Measurements from ENCODE around the gene ARRB2.
"Not testable (repeated sequence)": the region's sequence is repeated elsewhere in the genome, so short reads cannot be mapped to it uniquely, and the experiment has no call there.

Gene ARRB2

DNA sequence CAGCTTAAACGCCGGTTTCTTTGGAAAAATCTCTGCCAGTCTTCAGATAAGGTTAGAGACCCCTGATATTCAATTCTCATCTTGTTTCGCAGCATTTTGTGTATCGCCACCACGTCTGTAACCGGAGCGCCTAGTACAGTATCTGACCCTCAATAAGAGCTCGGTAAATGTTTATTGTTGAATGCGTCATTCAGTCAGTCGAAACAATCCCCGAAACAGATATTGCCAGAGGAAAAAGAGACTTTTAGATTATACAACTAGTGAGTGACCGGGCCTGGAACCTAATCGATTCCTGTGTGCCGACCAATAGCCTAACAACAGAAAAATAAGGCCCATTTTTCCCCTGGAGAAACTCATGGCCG is 7.1 kb upstream of the ARRB2 start:
- no peak for DNase-seq

DNA sequence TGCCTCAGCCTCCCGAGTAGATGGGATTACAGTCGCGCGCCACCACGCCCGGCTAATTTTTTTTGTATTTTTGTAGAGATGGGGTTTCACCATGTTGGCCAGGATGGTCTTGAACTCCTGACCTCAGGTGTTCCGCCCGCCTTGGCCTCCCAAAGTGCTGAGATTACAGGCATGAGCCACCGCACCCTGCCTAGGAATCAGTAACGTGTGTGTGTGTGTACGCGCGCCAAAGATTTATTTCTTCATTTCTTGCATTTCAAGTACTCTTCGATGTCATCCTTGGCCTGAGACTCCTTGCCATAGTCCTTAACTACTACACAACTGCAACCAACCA is 5.9 kb upstream of the ARRB2 start:
- not testable (repeated sequence) for DNase-seq

DNA sequence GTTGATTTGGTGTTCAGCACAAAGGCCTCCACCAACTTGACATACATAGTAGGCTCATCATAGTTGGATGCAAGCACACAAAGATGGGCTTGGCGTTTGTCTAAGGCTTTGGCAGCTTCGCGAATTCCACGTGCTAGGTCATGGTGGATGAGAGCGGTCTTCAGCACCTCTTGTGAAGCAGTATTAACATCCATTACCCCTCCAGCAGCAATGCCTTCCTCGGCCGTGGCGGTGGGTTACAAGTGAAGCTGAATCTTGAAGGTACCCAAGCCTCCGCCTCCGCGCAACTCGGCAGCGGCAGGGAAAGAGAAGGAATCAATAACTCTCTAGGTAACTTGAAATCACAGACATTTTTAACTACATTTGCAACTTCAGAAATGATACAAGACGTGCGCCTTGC is 5.4 kb upstream of the ARRB2 start:
- DNase-seq = no peak

DNA sequence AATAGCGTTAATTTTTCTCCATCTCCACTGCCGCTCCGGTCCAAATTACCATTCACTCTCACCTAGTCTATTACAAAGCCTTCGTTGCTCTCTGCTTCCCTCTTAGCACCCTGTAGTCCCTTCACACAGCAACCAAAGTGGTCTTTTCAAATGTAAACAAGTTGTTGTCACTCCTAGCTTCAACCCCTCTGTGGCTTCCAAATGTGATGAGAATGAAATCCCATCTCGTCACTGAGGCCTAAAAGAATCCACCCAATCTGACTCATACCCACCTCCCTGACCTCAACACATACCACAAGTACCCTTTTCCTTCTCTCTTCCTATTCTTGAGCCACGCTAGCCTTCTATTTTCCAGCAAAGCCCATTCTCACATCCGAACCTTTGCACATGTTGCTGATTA is 4.3 kb upstream of the ARRB2 start:
- peak; percentile 33 for DNase-seq

DNA sequence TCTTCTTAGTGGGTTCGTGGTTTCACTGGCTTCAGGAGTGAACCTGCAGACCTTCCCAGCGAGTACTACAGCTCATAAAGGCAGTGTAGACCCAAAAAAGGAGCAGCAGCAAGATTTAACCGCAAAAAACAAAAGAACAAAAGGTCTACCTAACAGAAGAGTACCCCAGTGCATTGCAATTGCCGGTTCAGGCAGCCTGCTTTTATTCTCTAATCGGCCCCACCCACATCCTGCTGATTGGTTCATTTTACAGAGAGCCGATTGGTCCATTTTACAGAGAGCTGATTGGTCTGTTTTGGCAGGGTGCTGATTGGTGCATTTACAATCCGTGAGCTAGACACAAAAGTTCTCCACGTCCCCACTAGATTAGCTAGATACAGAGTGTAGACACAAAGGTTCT is 2.0 kb upstream of the ARRB2 start:
- DNase-seq = no peak

DNA sequence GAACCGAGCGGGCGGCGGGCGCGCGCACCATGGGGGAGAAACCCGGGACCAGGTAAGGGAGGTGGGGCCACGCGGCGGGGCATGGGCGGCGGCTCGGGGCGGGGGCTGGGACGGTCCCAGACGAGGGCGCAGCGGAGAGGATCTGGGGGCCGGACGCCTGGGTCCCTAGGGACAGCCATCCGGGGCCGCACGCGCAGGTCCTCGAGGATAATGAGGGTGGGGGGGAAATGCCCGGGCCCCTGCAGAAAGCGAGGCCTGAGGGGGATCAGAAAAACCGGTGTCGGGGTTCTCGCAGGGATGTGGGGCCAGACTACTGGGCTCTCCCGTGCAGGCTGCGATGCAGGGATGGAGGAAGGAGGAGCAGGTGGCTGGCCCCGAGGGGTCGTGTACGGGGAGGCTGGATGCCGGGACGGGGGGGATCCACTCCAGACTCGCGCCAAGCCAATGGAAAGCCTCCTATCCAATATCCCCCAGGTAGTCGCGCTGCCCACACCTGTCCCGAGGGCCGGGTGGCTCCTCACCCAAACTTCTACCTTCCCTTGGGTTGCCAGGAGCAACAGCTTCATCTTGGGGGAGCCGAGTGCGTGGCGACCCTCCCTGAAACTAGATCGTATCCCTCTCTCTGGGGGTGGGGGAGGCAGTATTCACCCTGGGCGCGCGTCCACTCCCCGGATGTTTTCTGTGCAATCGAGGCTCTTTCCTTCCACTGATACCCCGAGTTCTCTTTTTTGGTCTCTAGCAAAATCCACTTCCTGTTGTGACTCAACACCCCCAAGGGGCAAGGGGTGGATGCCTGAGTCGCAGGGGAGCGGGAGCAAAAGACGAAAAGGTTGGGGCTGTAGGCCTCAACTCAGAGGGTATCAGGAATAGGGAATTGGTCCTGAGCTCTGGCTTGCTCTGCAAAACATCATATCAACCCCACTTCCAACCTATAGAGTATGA is 532 bp downstream of the ARRB2 start:
- DNase-seq = no peak

DNA sequence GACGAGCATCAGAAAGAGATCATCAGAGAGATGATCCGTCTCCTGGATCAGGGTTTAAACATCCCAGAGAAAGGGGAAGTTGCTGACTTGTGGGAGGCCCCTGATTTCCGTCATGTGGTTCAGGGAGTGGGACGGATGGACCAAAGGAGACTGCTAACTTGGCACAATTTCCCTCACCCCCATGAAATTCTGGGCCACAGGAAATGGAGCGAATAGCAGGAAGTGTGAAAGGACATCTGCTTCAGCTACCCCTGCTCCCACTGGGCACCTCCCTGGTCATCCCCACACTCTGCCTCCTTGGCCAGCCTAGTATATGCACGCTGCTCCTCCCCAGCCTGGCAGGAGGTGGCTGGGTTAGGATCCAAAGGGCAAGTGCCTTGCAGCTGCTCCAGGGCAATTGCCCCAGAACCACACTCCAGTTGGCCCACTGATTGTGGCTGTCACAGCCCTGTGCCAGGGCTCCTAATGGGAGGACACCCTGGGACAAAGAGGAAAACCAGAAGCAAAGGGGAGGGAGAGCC is 1.3 kb downstream of the ARRB2 start:
- DNase-seq = no peak

DNA sequence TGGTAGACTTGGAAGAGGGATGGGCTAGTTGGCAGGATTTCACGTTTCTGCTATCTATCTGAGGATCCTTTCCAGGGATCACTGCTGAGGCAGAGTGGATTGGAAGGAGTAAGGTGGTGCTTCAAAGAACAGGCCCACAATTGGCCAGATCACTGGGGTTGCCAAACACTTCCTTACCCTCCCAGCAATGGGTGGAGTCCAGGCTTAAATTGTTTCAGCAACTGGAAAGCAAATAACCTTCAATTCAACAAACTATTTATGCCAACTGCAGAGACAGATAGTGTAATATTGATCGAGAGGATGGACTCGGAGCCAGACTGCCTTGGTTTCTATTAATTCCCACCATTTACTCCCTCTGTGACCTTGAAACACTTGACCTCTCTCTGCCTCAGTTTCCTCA is 2.1 kb downstream of the ARRB2 start:
- no peak for DNase-seq

DNA sequence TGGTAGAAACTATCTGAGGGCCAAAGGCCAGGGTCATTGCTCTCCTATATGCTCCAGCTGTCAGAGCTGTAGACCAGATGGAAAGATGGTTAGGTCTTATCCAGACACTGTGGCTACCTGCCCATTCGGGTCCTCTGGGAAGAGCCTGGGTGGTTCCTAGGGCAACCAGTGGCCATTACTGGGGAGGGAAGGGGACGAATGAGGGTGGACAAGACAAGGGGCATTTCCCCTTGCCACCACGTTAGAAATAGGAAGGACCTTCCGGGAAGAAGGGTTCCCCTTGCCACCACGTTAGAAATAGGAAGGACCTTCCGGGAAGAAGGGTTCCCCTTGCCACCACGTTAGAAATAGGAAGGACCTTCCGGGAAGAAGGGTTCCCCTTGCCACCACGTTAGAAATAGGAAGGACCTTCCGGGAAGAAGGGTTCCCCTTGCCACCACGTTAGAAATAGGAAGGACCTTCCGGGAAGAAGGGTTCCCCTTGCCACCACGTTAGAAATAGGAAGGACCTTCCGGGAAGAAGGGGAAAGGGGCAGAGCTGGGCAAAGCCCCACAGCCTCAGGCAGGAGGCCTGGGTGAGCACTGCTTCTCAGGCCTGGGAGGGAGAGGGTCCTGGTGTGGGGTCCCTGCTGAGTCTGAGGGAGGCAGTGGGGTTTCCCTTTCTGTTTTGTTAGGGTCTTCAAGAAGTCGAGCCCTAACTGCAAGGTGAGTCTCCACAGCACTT is 4.1 kb downstream of the ARRB2 start:
- DNase-seq = not testable (repeated sequence)

DNA sequence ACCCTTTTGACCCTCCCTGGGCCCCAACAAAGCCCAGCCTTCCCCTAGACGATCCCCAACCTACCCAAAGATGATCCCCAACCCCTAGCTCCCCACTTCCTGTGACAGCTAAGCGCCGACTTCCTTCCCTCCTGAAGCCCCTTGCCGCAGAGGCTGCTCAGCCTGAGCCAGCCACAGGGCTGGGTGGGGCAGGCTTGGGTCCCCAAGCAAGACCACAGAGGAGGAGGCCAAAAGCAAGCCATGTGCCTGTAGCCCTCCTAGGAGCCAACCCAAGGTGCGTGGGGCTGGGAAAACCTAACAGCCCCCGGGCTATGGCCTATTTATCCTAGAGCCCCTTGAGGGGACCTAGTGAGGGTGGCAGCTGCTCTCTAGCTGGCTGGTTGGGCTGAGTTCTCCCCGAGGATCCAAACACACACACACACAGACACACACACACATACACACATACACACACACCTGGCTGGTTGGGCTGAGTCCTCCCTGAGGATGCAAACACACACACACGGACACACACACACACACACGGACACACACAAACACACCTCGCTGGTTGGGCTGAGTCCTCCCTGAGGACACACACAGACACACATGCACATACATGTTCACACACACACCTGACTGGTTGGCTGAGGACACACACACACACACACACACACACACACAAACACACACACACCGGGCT is 4.8 kb downstream of the ARRB2 start:
- DNase-seq = no peak

DNA sequence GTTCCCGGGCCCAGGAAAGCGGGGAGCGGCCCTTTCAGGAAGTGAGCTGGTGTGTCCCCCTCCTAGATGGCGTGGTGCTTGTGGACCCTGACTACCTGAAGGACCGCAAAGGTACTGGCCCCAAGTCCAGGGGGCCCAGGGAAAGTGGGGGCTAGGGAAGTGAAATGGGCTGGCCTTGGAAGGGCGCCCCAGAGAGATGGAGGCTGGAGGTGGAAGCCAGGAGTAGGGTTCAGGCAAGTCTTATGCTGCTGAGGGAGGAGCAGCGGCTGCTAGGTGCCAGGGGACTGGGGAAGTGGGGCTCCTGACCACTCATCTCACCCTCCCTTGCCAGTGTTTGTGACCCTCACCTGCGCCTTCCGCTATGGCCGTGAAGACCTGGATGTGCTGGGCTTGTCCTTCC is 5.6 kb downstream of the ARRB2 start:
- DNase-seq = no peak

DNA sequence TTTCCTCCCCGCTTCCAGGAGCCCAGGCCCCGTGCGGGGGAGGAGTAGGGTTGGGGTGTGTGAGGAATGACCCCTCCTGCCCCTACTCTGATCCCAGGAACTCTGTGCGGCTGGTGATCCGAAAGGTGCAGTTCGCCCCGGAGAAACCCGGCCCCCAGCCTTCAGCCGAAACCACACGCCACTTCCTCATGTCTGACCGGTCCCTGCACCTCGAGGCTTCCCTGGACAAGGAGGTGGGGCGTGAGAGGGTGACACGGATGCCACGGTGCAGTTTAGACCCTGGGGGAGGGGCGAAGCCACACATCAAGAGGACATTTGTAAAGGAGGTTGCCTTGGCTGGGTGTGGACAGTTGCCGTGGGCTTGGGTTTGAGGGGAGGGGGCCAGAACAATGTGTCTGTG is 7.4 kb downstream of the ARRB2 start:
- no peak for DNase-seq

DNA sequence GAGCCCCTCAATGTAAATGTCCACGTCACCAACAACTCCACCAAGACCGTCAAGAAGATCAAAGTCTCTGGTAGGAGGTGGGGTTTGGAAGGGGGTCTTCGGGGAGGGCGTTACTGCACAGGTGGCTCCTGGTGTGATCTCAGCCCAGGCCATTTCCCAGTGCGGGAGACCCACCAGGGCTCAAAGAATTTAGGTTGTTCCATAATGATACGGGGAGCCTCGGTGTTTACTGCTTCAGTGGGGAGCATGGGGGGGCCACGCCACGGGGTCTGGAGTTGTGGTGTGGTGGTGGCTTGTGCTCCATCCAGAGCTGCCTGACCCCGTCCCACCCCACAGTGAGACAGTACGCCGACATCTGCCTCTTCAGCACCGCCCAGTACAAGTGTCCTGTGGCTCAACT is 7.8 kb downstream of the ARRB2 start:
- DNase-seq = no peak

DNA sequence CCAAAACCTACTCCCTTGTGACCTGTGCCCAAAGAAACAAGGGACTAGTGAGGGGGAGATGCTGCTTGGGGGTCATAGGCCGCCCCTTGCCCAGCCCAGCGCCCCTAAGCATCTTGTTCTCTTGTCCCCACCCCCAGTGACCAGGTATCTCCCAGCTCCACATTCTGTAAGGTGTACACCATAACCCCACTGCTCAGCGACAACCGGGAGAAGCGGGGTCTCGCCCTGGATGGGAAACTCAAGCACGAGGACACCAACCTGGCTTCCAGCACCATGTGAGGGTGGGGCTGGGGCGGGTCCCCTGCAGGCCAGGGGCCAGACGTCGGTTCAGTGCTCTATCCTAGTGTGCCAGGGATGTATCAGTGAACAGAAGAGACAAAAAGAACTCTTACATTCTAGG is 8.7 kb downstream of the ARRB2 start:
- no peak for DNase-seq

DNA sequence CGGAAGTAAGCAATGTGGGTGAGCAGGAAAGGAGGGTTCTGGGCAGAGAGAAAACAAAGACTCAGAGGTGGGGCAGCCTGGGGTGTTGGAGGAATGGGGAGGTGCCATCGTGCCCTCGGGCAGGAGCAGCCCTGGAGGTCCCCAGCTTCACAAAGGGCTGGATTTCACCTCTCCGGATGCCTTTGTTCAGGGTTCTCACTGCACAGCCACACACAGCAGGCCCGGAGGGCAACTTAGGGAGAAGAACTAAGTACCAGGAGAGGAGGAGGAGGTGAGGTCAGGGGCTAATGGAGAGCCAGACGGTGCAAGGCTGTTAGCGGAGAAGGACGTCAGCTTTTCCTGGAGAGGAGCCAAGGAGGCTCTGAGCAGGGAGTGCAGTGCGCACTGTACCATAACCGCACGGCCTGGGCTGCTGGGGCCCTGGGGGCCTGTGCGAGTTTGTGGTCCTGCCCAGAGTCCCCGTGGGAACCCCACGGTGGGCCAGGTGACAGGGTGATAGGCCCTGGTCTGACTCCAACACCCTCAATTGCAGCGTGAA is 9.3 kb downstream of the ARRB2 start:
- peak; percentile 47 for DNase-seq

DNA sequence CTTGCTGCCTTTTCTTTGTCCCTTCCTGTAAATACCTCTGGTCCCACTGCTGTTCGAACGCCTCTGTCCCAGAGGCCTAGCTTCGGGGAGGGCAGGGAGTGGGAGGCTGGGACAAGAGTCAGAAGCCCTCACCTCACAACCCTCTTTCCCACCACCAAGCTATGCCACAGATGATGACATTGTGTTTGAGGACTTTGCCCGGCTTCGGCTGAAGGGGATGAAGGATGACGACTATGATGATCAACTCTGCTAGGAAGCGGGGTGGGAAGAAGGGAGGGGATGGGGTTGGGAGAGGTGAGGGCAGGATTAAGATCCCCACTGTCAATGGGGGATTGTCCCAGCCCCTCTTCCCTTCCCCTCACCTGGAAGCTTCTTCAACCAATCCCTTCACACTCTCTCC is 10.4 kb downstream of the ARRB2 start:
- DNase-seq = no peak

DNA sequence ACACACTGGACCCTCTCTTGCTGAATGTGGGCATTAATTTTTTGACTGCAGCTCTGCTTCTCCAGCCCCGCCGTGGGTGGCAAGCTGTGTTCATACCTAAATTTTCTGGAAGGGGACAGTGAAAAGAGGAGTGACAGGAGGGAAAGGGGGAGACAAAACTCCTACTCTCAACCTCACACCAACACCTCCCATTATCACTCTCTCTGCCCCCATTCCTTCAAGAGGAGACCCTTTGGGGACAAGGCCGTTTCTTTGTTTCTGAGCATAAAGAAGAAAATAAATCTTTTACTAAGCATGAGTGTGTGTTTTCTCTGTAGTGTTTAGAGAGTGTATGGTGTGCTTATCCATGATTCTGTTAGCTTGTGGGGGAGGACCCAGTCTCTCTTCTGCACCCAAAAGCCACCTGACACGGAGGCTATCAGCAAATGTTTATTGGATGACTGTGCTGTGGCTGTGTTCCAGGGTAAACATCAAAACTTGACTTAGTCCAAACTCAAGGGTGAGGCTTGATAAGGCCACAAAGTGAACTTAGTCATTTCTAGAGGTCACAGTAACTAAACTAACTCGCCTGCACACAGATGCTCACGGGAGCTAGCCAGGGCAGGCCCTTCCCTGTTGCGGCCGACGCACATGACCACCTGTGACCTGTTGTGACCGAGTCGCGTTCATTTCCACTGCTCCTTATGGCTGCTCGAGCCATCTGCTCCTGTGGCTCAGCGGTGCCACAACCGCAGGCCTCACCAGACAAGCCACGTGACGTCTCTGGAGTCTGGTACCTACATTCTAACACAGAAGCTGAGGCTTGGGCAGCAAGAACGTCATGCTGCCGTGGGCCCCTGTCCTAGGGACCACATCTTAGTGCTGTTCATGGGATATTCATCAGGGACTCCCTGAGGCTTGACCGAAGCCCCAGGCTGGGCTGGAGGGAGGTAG is 11.0 kb downstream of the ARRB2 start:
- DNase-seq = peak; percentile 88

DNA sequence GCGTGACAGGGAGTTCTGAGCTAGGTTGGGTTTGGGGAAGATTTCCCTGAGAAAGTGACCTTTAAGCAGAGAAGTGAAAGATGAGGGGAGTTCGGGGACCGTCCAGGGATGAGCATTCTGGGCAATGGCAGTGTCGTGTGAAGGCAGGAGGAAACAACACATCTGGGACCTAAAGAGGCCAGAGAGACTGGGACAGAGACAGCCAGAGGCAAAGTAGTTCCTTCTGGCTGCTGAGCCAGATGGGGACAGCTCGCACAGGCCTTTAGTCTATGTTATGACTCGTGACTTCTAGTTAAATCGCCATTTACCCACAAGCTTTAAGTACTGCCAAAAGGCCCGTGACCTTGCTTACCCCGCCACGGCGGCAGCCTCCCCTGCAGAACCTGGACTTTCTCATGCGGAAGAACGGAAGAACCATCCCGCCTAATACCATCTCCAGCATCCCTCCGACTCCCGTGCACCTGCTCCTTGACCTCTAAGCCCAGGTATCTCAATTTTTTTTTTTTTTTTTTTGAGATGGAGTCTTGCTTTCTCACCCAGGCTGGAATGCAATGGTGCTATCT is 12.3 kb downstream of the ARRB2 start:
- no peak for DNase-seq

DNA sequence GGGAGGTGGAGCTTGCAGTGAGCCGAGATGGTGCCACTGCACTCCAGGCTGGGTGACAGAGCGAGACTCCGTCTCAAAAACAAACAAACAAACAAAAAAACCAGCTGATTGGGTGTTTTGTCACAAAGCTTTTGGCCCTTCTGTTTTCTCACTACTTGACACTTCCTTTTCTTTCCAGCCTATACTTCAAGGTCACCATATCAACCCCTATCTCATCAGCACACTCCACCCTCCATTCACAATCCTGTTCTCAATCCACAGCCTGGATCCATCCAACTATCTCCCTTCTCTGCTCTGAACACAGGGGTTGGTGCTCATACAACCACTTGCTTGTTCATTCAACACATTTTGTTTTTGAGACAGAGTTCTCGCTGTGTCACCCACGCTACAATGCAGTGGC is 14.2 kb downstream of the ARRB2 start:
- no peak for DNase-seq

DNA sequence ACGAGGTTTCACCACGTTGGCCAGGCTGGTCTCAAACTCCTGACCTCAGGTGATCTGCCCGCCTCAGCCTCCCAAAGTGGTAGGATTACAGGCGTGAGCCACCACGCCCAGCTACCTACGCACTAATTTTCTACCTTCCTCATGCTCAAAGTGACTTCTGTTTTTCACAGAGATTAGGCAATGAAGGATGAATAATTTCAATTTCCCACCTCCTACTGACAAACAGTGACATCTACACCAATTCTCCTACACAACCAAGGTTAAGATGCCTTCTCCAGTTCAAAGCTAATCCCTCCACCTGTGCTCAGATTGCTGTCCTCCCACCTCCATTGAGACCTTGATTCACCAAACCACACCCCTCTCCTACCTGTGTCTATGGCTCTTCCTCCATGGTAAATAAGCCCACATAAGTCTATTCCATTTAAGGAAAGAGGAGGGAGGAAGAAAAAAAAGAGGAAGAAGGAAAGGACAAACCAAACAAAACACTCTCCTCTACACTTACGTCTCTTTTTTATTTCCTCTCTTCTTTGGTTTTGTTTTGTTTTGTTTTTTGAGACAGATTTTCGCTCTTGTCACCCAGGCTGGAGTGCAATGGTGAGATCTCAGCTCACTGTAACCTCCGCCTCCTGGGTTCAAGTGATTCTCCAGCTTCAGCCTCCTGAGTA is 15.3 kb downstream of the ARRB2 start:
- DNase-seq = no peak

DNA sequence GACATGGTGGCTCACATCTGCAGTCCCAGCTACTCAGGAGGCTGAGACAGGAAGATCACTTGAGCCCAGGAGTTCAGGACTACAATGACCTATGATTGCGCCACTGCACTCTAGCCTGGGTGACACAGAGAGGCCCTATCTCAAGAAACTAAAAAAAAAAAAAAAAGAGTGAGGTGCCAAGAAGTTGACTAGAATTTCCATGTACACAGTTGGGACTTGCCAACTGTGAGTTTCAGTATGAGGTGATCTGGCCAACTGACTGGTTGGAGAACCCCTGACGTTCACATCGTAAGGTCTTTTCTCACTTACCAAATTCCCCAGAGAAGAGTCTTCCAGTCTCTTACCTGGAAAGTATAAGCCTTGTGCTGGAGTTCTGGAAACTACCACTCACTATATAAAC is 17.7 kb downstream of the ARRB2 start:
- no peak for DNase-seq

Data from NCI-H226 (cell line).